Type B pancreatic cell (in vitro differentiated cells): ENCODE results near the gene CUEDC1. TPM values are rescaled to one million over a fixed set of nuclear protein-coding genes. Genes with fewer than 3 reads are reported as not detected.
A peak's percentile ranks its signal among the peaks of the same experiment; 100 is the strongest.

Source experiments
- DNase-seq: peaks from one replicate; pipeline ENCODE4 v3.0.0; 2021; ENCODE audit warnings: mixed read lengths; ENCODE audit not compliant: unreplicated experiment; ENCODE audit errors: extremely low spot score
- H3K27ac Mint-ChIP-seq: 2 replicates; pipeline ENCODE4 v1.8.0; 2021; ENCODE audit warnings: mild to moderate bottlenecking, mixed read lengths
- H3K27me3 Mint-ChIP-seq: 2 replicates; pipeline ENCODE4 v1.8.0; 2021; ENCODE audit warnings: mixed read lengths
- H3K36me3 Mint-ChIP-seq: 2 replicates; pipeline ENCODE4 v1.8.0; 2021; ENCODE audit warnings: mixed read lengths
- H3K4me1 Mint-ChIP-seq: one replicate; pipeline ENCODE4 v1.8.0; 2021; ENCODE audit warnings: mixed read lengths; ENCODE audit not compliant: unreplicated experiment
- H3K4me3 Mint-ChIP-seq: 2 replicates; pipeline ENCODE4 v1.8.0; 2021; ENCODE audit warnings: mild to moderate bottlenecking, mixed read lengths
- H3K9me3 Mint-ChIP-seq: 2 replicates; pipeline ENCODE4 v1.8.0; 2021; ENCODE audit warnings: mixed read lengths
- CTCF ChIP-seq: fragments of 200-600 bp; sonication (generic); conservative IDR thresholded peaks from 2 replicates; pipeline ENCODE4 v1.5.0; 2021; ENCODE audit warnings: antibody characterized with exemption, mild to moderate bottlenecking
- total RNA-seq: library from RNA; stranded (reverse); gene quantifications from 2 replicates; pipeline ENCODE4 v1.2.1, GENCODE V29; 2021; ENCODE audit warnings: low replicate concordance

CUEDC1 gene
- total RNA-seq, 1 donor from 2014 or later, result 31.3 TPM

- H3K27me3 Mint-ChIP-seq, result no peaks in the 10 kb centered on the region
- DNase-seq, result no peak
- peaks cover 24% of the 10 kb centered on the region for H3K36me3 Mint-ChIP-seq
- H3K27ac Mint-ChIP-seq, result peak overlapping the region; percentile 63
- no peaks in the 10 kb centered on the region for H3K9me3 Mint-ChIP-seq
- no peak overlapping the region for H3K4me3 Mint-ChIP-seq
- peaks cover 43% of the 10 kb centered on the region for H3K4me1 Mint-ChIP-seq
- peak; percentile 96 for TF ChIP-seq CTCF
Observed at GRCh38 chr17:57999496-58000017, 44.3 kb upstream of the CUEDC1 start.

- DNase-seq, result no peak
- Mint-ChIP-seq H3K4me1 (peaks cover 48% of the 10 kb centered on the region), H3K27ac (peak overlapping the region; percentile 63), H3K4me3 (no peak overlapping the region), H3K36me3 (peaks cover 24% of the 10 kb centered on the region), H3K9me3 (no peaks in the 10 kb centered on the region), H3K27me3 (no peaks in the 10 kb centered on the region)
- TF ChIP-seq CTCF, result no peak
Observed at GRCh38 chr17:57999010-57999495, 43.8 kb upstream of the CUEDC1 start.

- Mint-ChIP-seq H3K4me3 (no peak overlapping the region), H3K4me1 (peaks cover 42% of the 10 kb centered on the region), H3K9me3 (no peaks in the 10 kb centered on the region), H3K27ac (no peak overlapping the region), H3K36me3 (peaks cover 9% of the 10 kb centered on the region), H3K27me3 (no peaks in the 10 kb centered on the region)
- no peak for TF ChIP-seq CTCF
- no peak for DNase-seq
Observed at GRCh38 chr17:57997085-57997809, 42.0 kb upstream of the CUEDC1 start.

GRCh38 chr17:57995076-57995956 lies 40.1 kb upstream of the CUEDC1 start:
- no peak for DNase-seq
- no peak overlapping the region for H3K4me3 Mint-ChIP-seq
- H3K4me1 Mint-ChIP-seq, result peaks cover 43% of the 10 kb centered on the region
- H3K36me3 Mint-ChIP-seq, result peaks cover 7% of the 10 kb centered on the region
- H3K9me3 Mint-ChIP-seq, result no peaks in the 10 kb centered on the region
- H3K27ac Mint-ChIP-seq, result peak overlapping the region; percentile 19
- H3K27me3 Mint-ChIP-seq, result no peaks in the 10 kb centered on the region
- TF ChIP-seq CTCF, result peak; percentile 78

- no peak for TF ChIP-seq CTCF
- Mint-ChIP-seq H3K4me1 (peaks cover 46% of the 10 kb centered on the region), H3K36me3 (peaks cover 6% of the 10 kb centered on the region), H3K27me3 (no peaks in the 10 kb centered on the region), H3K4me3 (no peak overlapping the region), H3K9me3 (no peaks in the 10 kb centered on the region), H3K27ac (no peak overlapping the region)
- no peak for DNase-seq
Observed at GRCh38 chr17:57994436-57994835, 39.2 kb upstream of the CUEDC1 start.
